Tibial artery (tissue), 4 donors: ENCODE measurements around the gene S100A9.

ENCODE experiments used
- DNase-seq, 2 donors: peaks; one replicate each; pipeline ENCODE4 v3.0.0-alpha.2; 2019
- H3K27ac ChIP-seq, 2 donors: fragments of 200-600 bp; sonication (generic) in 1 of 2; 1 replicate in 1 of 2; 2 replicates in 1 of 2; pipeline ENCODE4 v1.5.1; 2018 to 2019; ENCODE audit warnings: mild to moderate bottlenecking in 1 of 2
- H3K27me3 ChIP-seq, 2 donors: fragments of 200-600 bp; sonication (generic) in 1 of 2; one replicate each; pipeline versions ENCODE4 v1.5.1 to v1.6.0; 2016 to 2019
- H3K36me3 ChIP-seq, 3 donors: fragments of 200-600 bp; sonication (generic) in 2 of 3; one replicate each; pipeline ENCODE4 v1.5.1; 2016 to 2019; ENCODE audit warnings: mild to moderate bottlenecking in 2 of 3
- H3K4me1 ChIP-seq, 4 donors: fragments of 200-600 bp; sonication (generic) in 2 of 4; 1 replicate in 3 of 4; 2 replicates in 1 of 4; pipeline ENCODE4 v1.5.1; 2016 to 2019
- H3K4me3 ChIP-seq, 2 donors: fragments of 200-600 bp; sonication (generic) in 1 of 2; 1 replicate in 1 of 2; 2 replicates in 1 of 2; pipeline ENCODE4 v1.5.1; 2018 to 2019; ENCODE audit warnings: mild to moderate bottlenecking in 2 of 2
- H3K9me3 ChIP-seq, 3 donors: fragments of 200-600 bp; sonication (generic) in 1 of 3; one replicate each; pipeline ENCODE4 v1.5.1; 2016 to 2019
- intact Hi-C: fragments of 100-400 bp; cut with DNase I; formaldehyde crosslinking; loops from one replicate; pipeline ENCODE4 v1.15.0; 2023; ENCODE audit warnings: low total_unique reads
- TF ChIP-seq, protein P1 (sequence below), 2 experiments: fragments of 200-600 bp in 1 of 2; fragments of 450-650 bp in 1 of 2; IDR thresholded peaks; one replicate each; pipeline ENCODE4 v1.5.1; 2017 to 2019; ENCODE audit warnings: antibody characterized with exemption in 2 of 2, mild to moderate bottlenecking in 1 of 2, moderate library complexity in 1 of 2

Gene S100A9

DNA sequence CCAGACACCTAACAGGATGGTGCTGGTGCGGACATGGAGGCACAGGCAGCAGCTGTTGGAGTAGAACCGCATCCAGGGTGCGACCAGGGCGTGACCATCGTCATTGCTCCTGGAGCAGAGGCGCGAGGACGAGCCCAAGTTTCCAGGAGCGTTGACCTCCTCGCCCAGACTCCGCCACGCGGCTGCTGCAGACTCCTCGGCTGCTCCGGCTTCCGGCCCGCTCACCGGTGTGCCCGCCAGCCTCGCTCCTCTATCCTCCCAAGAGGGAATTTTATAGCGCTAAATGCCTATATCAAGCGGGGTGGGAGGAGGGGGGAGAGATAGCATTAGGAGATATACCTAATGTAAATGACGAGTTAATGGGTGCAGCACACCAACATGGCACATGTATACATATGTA, 23.1 kb downstream of the S100A9 start:
- Histone ChIP-seq H3K9me3 (peaks cover 0 to 14% (median 12%) of the 10 kb centered on the region in 3 donors), H3K4me1 (no peaks in the 10 kb centered on the region), H3K27ac (no peak overlapping the region), H3K4me3 (no peak overlapping the region), H3K27me3 (no peaks in the 10 kb centered on the region), H3K36me3 (no peaks in the 10 kb centered on the region)
- TF ChIP-seq, protein P1, sequence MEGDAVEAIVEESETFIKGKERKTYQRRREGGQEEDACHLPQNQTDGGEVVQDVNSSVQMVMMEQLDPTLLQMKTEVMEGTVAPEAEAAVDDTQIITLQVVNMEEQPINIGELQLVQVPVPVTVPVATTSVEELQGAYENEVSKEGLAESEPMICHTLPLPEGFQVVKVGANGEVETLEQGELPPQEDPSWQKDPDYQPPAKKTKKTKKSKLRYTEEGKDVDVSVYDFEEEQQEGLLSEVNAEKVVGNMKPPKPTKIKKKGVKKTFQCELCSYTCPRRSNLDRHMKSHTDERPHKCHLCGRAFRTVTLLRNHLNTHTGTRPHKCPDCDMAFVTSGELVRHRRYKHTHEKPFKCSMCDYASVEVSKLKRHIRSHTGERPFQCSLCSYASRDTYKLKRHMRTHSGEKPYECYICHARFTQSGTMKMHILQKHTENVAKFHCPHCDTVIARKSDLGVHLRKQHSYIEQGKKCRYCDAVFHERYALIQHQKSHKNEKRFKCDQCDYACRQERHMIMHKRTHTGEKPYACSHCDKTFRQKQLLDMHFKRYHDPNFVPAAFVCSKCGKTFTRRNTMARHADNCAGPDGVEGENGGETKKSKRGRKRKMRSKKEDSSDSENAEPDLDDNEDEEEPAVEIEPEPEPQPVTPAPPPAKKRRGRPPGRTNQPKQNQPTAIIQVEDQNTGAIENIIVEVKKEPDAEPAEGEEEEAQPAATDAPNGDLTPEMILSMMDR (IDR thresholded peaks at IDR 0.05): no peak
- intact Hi-C loops: no loop called here
- peak in 1 of 2 donors; percentile 28 for DNase-seq

DNA sequence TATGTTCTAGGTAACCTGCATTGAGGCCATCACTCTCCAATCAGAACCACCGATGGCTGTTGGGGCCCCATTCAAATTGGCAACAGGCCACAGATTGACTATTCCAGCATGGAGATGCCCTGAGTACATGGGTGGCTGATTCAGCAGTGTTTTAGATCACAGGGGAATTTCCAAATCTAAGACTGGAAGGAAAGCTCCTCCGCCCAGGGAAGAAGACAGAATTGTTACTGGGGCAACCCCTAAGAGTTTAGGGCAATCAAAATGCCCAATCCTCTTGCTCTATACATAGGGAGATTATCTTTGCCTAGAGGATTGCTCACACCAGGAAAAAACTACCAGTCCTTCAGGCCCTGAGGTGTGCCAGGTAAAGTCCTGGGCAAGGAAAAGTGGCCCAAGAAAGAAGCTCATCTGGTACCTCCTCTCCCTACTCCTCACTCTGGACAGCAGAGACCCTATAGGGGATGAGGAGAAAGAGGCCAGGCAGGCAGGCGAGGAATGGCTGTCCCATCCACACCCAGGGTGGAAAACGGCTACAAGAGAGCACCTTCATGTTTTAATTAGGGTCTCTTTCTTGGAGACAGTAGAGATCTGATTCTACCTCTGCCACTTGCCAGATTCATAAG, 27.4 kb downstream of the S100A9 start:
- Histone ChIP-seq H3K4me3 (no peak overlapping the region), H3K4me1 (no peaks in the 10 kb centered on the region), H3K27ac (no peak overlapping the region), H3K9me3 (peaks cover 0 to 14% (median 7%) of the 10 kb centered on the region in 3 donors), H3K36me3 (no peaks in the 10 kb centered on the region), H3K27me3 (no peaks in the 10 kb centered on the region)
- TF ChIP-seq, protein P1 (IDR thresholded peaks at IDR 0.05): no peak
- peak in 1 of 2 donors; percentile 28 for DNase-seq
- intact Hi-C loops: no loop called here

DNA sequence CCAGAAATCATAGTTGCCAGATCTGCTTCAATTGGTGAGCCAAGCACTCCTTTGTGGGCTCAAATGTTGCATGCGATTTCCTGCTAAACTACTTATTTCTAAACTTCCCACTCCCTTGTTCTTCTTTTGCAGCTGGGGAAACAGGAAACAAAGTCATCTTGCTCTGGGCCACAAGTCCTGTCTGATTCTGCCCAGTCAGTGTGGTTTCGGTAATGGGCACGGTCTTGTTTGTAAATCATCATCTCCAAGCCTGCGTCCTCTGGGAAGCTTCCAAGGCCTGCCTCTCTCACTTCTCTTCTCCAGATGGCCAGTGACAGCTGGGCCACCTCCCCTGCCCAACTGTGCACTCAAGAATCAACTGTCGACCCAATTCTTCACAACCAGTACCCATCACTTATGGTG, 28.8 kb downstream of the S100A9 start:
- Histone ChIP-seq H3K4me1 (no peaks in the 10 kb centered on the region), H3K27me3 (peaks cover 0 to 8% of the 10 kb centered on the region in 2 donors), H3K9me3 (peaks cover 0 to 14% (median 3%) of the 10 kb centered on the region in 3 donors), H3K4me3 (no peak overlapping the region), H3K27ac (no peak overlapping the region), H3K36me3 (no peaks in the 10 kb centered on the region)
- intact Hi-C loops: no loop called here
- DNase-seq: peak; percentile 76 to 77
- TF ChIP-seq, protein P1 (IDR thresholded peaks at IDR 0.05): no peak

DNA sequence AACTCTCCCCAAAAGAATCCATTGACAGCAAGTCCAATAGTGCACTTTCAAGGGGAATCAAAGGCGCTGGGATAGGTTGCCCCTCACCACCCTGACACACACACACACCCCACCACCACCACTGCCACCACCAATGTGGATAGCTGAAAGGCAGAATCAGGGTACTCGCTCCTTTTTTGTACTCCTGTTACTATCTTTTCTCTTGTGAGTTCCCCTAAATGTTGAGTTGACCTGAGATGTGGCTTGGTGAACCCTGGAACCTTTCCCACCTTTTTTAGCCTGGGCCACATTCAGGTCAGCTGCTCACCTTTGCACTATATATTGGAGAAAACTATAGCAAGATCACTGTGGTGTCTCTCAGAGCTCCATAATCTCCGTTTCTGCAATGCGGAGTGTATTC, 29.3 kb downstream of the S100A9 start:
- Histone ChIP-seq H3K4me1 (no peaks in the 10 kb centered on the region), H3K27ac (no peak overlapping the region), H3K9me3 (peaks cover 0 to 10% (median 0%) of the 10 kb centered on the region in 3 donors), H3K27me3 (peaks cover 0 to 8% of the 10 kb centered on the region in 2 donors), H3K4me3 (no peak overlapping the region), H3K36me3 (no peaks in the 10 kb centered on the region)
- DNase-seq: no peak
- intact Hi-C loops: no loop called here
- TF ChIP-seq, protein P1 (IDR thresholded peaks at IDR 0.05): no peak

DNA sequence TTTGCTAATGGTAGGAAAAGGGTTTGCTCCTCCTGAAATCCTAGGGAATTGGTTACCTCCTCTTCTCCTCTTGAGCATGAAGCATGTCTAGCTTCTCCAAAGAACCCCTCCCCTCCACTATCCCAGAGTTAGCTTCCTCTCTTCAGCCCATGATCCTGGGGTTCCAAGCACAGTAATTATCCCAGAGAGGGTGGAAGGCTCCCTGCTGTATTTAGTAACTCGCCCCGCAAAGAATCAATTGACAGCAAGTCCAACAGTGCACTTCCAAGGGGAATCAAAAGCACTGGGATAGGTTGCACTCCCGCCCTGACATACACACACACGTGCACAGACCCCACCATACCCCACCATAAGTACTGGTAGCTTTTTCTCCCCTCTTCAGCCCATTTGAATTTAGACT, 30.1 kb downstream of the S100A9 start:
- H3K27ac ChIP-seq: no peak overlapping the region
- intact Hi-C loops: no loop called here
- H3K36me3 ChIP-seq: no peaks in the 10 kb centered on the region
- DNase-seq: peak in 1 of 2 donors; percentile 19
- peaks cover 0 to 2% (median 0%) of the 10 kb centered on the region in 3 donors for H3K9me3 ChIP-seq
- no peaks in the 10 kb centered on the region for H3K4me1 ChIP-seq
- TF ChIP-seq, protein P1 (IDR thresholded peaks at IDR 0.05): no peak
- H3K27me3 ChIP-seq: peaks cover 0 to 8% of the 10 kb centered on the region in 2 donors
- no peak overlapping the region for H3K4me3 ChIP-seq
